GM12875 (cell line): ENCODE data around the gene PALLD.

Source experiments
- H3K4me3 ChIP-seq: one replicate; pipeline ENCODE4 v1.5.1; 2011; ENCODE audit warnings: low read depth, low read length, control low read depth
- CTCF ChIP-seq: IDR thresholded peaks from 2 replicates; pipeline ENCODE4 v1.5.1; 2011; ENCODE audit warnings: low read depth, mild to moderate bottlenecking, control low read depth, inconsistent platforms, low read length, moderate library complexity, borderline replicate concordance; ENCODE audit not compliant: insufficient read depth

Gene PALLD

DNA sequence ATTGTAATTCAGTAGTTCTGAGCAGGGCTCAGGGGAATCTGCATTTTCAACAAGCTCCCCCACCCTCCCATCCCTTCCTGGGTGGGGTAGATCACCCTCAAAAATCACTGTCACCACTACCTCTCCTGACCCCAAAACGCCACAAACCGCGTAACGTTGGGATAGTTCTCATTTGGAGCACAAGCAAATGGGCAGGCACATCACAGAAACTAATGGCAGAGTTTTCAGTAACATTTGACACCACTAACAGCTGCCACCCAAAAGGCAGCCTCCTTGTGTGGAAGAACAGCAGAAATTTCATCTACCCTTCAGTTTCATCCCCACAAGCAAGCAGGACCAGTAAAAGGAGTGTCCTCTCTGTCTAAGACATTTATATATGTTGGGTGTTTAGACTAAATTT is 132.7 kb downstream of the PALLD start:
- TF ChIP-seq CTCF, result no peak
- no peak overlapping the region for H3K4me3 ChIP-seq

DNA sequence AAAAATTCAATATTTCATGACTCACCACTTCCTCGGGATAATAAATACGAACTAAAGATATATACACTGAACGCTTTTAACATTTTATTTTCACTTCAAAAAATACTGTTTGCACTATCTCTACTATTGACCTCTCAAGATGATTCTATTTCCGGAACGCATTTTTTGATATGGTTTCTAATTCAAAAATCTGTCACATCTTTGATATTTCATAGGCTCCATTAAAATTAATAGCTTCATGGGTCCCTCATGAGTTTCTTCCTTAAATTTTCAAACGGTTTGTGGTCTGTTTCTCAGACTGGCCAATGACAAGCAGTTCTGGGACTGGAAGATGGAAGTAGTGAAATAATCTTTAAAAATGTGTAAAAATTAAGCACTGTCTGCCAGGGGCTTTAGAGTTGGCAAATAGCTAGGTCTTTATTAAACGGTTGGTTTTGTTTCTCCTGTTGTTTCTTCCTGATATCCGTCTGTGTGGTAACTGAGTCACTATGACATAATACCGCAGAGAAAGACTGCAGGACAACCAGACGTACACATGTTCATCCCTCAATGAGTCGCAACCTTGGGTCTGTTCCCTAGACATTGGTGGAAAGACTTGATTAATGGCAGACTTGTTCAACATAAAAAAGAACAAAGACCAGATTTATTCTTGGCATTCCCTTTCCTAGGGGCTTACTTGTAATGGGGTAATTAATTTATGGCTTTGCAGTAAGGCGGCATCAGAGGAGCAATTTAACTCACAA is 133.8 kb downstream of the PALLD start:
- TF ChIP-seq CTCF, result no peak
- H3K4me3 ChIP-seq, result no peak overlapping the region

GRCh38 chr4:168631241-168632162 is 134.7 kb downstream of the PALLD start:
- no peak overlapping the region for H3K4me3 ChIP-seq
- TF ChIP-seq CTCF, result no peak

GRCh38 chr4:168632301-168632725 is 135.5 kb downstream of the PALLD start:
- no peak overlapping the region for H3K4me3 ChIP-seq
- TF ChIP-seq CTCF, result no peak

DNA sequence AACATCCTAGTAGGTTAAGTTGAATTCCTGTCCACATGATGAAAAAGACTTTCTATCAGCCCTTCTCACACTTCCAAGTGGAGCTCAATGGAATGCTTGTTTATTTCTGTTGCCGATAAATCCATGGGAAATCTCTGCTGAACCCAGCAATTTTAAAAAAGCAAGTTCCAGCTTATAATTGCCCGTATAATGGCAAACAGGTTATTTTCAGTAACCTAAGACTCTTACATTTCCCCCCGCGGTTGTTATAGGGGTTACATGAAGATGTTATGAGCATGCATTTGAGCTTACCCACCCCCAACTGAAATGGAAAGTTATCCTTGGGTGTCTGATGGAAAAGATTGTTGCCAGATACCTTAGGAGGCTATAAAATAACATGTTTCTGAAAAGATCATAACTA is 136.2 kb downstream of the PALLD start:
- no peak overlapping the region for H3K4me3 ChIP-seq
- no peak for TF ChIP-seq CTCF

GRCh38 chr4:168633496-168633895 is 136.6 kb downstream of the PALLD start:
- TF ChIP-seq CTCF, result no peak
- no peak overlapping the region for H3K4me3 ChIP-seq
